Peyer's patch (tissue), 4 donors: ENCODE measurements around the gene GFI1. TPM values are rescaled to one million over a fixed set of nuclear protein-coding genes. Genes with fewer than 3 reads are reported as not detected.

Experiments used
- DNase-seq, 3 donors: peaks; one replicate each; pipeline ENCODE4 v3.0.0-alpha.2; 2017 to 2019
- H3K27ac ChIP-seq, 4 donors: fragments of 200-600 bp; sonication (generic); one replicate each; pipeline ENCODE4 v1.5.1; 2016 to 2019
- H3K27me3 ChIP-seq, 2 donors: fragments of 200-600 bp; sonication (generic); one replicate each; pipeline ENCODE4 v1.5.1; 2019
- H3K36me3 ChIP-seq, 3 donors: fragments of 200-600 bp; sonication (generic); one replicate each; pipeline ENCODE4 v1.5.1; 2016 to 2019
- H3K4me1 ChIP-seq, 4 donors: fragments of 200-600 bp; sonication (generic); one replicate each; pipeline ENCODE4 v1.5.1; 2016 to 2019
- H3K4me3 ChIP-seq, 4 donors: fragments of 200-600 bp; sonication (generic); 1 replicate in 3 of 4; 2 replicates in 1 of 4; pipeline ENCODE4 v1.5.1; 2016 to 2019; ENCODE audit warnings: mild to moderate bottlenecking in 1 of 4
- H3K9me3 ChIP-seq, 4 donors: fragments of 200-600 bp; sonication (generic); one replicate each; pipeline ENCODE4 v1.5.1; 2016 to 2019; ENCODE audit warnings: mild to moderate bottlenecking in 1 of 4
- CTCF ChIP-seq, 6 experiments: fragments of 450-650 bp in 4 of 6; fragments of 200-600 bp in 2 of 6; sonication (generic) in 1 of 6; IDR thresholded peaks; one replicate each; pipeline ENCODE4 v1.5.1; 2017 to 2019; ENCODE audit warnings: antibody characterized with exemption in 6 of 6, mild to moderate bottlenecking in 3 of 6, moderate library complexity in 1 of 6
- POLR2A ChIP-seq, 2 donors: fragments of 450-650 bp; IDR thresholded peaks; one replicate each; pipeline ENCODE4 v1.5.1; 2017; ENCODE audit warnings: antibody characterized with exemption in 2 of 2, mild to moderate bottlenecking in 2 of 2, moderate library complexity in 2 of 2
- total RNA-seq, 4 donors: library from RNA; depleted of rRNA; stranded (reverse); fragments of >200 nt; gene quantifications; one replicate each; pipeline ENCODE4 v1.1.0, GENCODE V29; 2016

Gene GFI1
- total RNA-seq, 4 donors from 2014 or later: 6.5 to 15.5 (median 9.1) TPM

- no peaks in the 10 kb centered on the region for H3K4me1 ChIP-seq
- no peaks in the 10 kb centered on the region for H3K27me3 ChIP-seq
- no peaks in the 10 kb centered on the region for H3K36me3 ChIP-seq
- H3K27ac ChIP-seq: no peak overlapping the region
- TF ChIP-seq CTCF (IDR thresholded peaks at IDR 0.05) (no peak), POLR2A (IDR thresholded peaks at IDR 0.05) (no peak)
- DNase-seq: no peak
- H3K4me3 ChIP-seq: no peak overlapping the region
- no peaks in the 10 kb centered on the region for H3K9me3 ChIP-seq
Observed at GRCh38 chr1:92430030-92430429, 56.7 kb downstream of the GFI1 start.

GRCh38 chr1:92425617-92426016 lies 61.1 kb downstream of the GFI1 start:
- Histone ChIP-seq H3K9me3 (no peaks in the 10 kb centered on the region), H3K36me3 (no peaks in the 10 kb centered on the region), H3K4me1 (no peaks in the 10 kb centered on the region), H3K27ac (no peak overlapping the region), H3K27me3 (no peaks in the 10 kb centered on the region), H3K4me3 (no peak overlapping the region)
- no peak for TF ChIP-seq POLR2A (IDR thresholded peaks at IDR 0.05)
- no peak for TF ChIP-seq CTCF (IDR thresholded peaks at IDR 0.05)
- no peak for DNase-seq

Other genes starting within 250 kb of the GFI1 start
- gene GLMN, start 187.9 kb downstream of the GFI1 start, total RNA-seq: 10 to 100 TPM in 1 of 4 donors, 1 to 10 TPM in 3; 1.1 to 19.8 (median 3.8) TPM
- gene RPAP2, start 187.9 kb downstream of the GFI1 start, total RNA-seq: 10 to 100 TPM in 2 of 4 donors, 1 to 10 TPM in 2; 5.8 to 13.0 (median 10.3) TPM